GM19463 (cell line): ENCODE data around the gene ZCWPW2.

Source experiments
- ATAC-seq: cut with Tn5 transposase; IDR thresholded peaks from one replicate; pipeline ENCODE4 v1.9.1; 2021; ENCODE audit warnings: mild to moderate bottlenecking, moderate library complexity; ENCODE audit not compliant: unreplicated experiment

ZCWPW2 gene

DNA sequence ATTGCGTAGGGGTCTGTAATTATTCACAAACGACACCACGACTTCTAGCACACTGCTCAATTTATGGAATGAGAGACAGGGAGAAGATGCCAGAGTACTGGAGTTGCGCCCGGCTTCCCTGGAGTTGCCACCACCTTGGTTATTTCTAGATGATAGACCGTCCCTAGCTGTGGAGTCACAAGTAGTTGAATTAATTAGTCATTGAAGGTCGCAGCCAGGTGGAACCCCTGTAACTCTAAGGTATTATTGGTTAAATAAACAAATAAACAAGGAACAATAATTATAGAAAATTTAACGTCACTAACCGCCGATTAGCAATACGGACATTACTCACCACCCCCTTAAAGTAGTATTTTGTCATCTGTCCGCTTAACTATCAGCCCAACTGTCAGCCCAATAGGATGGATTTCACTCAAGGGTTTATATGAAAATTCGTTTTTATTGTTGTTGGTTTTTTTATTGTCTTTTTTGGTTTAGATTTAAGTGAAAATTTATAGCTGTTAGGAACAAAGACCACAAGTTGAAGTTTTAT is 1.0 kb downstream of the ZCWPW2 start:
- ATAC-seq: peak; percentile 0

DNA sequence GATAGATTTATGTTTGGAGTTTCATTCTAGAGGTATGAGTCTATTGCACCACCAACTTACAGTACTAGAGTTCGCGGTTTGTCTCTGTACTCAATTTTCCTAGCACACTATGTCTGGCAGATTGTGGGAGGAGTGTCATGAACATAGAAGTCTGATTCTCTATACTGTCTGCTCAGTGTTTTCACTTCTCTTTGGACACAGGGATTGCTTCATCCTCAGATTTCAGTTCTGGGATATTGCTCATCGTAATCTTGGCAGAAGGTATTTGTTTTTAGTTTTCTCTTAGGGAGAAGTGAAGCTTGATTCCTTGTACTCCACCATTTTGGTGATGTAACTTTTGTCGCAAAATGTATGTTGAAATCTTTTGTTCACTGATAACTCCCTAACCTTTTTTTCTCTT is 27.9 kb downstream of the ZCWPW2 start:
- ATAC-seq: no peak

DNA sequence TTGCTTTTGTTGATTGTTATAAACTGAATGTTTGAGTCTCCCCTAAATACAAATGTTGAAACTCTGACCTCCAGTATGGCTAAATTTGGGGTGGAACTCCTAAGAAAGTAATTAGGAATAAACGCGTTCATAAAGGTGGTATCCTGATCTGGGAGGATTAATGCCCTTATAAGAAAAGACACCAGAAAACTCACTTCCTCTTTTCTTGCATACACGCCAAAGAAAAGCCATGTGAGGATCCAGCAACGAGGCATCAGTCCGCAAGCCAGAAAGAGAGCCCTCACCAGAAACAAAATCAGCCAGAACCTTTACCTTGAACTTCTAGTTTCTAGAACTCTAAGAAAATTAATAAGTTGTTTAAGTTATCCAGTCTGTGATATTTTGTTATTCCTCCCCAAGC is 37.5 kb downstream of the ZCWPW2 start:
- ATAC-seq: no peak

DNA sequence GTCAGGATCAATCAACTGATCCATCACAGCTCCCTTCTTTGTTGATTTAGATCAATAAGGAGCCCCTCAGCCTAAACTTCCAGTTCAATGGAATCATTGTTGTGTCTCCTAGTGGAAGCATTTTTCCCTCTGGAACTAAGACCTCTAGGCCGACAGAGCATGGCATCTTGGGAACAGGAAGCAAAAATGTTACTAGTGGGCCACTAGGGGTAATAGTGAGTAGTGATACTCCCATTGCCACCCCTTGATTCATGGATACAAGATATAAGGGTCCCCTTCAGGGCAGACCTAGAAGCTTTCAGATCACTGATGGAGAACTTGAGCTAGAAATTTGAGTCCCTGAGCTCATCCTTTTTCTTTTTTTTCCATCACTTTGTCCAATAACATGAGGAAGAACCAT is 40.5 kb downstream of the ZCWPW2 start:
- ATAC-seq: no peak

DNA sequence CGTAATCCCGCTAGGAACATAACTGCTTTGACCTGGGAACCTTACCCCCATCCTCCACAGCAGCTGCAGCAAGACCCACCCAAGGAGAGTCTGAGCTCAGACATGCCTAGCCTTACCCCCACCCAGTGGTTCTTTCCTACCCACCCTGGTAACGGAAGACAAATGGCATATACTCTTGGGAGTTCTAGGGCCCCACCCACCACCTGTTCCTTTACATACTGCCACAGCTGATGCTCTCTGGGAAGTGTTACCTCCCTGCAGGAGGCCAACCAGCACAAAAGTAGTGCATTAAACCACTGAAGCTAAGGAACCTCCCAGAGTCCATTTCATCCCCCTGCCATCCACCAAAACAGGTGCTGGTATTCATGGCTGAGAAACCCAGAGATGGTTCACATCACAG is 50.7 kb downstream of the ZCWPW2 start:
- ATAC-seq: no peak

DNA sequence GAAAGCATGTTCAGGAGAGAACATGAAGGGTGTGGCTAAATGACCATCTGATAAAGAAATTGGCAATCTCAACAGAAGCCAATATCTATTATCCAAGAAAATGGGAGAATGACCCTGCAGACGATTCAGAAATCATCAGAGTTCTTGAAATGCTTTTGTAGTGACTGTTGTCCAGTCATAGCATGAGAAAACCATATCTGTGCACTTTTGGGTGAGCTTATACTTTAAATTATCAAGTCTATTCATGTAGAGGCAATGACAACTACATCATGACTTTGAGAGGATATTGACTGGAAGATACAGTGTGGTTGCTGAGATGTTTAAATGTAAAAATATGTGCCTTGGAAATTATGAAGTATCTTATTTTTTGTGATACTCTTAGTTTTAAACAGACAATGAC is 57.7 kb downstream of the ZCWPW2 start:
- ATAC-seq: no peak

DNA sequence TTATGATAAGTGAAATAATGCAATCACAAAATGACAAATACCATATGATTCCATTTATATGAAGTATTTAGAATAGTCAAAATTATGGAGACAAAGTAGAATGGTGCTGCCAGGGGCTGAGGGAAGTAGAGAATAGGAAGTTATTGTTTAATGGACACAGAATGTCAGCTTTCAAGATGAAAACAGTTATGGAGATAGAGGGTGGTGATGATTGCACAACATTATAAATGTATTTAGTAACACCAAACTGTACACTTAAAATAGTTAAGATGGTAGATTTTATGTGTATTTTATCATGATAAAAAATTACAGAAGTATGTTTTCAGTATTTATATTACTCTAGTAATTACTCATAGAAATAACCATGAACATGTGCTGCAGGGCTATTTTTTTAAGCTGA is 100.9 kb downstream of the ZCWPW2 start:
- ATAC-seq: no peak

DNA sequence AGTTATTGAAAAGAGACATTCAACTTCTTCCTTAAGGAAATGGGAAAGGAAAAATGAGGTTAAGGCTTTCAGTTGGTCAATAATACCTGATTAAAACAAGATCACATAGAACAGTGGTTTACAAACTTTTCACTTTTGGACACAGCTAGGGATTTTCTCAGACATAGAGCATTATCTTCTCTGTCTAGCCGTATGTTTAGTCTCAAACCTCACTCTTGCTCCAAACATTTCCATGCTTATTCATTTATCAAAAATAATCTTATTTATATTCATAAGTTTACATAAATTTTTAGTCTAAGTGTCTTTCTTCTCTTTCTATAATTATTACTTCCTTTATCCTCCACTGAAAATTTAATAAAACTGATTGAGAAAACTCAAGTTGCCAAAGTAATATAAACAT is 114.3 kb downstream of the ZCWPW2 start:
- ATAC-seq: no peak

DNA sequence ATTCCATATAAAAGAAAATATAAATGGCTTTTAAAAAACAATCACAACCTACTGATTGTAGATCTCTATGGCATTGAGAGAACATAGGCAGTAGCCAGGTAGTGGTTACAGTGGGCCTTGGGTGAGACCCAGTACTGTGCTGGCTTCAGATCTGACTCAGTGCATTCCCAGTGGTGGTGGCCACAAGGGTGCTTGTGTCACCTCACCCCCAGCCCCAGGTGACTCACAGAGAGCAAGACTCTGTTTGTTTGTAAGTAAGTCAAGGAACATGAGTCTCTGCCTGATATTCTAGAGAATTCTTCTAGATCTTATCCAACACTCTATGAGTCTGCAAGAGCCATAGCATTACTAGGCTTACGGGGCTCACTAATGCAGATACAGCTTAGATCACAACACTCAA is 118.9 kb downstream of the ZCWPW2 start:
- ATAC-seq: no peak

DNA sequence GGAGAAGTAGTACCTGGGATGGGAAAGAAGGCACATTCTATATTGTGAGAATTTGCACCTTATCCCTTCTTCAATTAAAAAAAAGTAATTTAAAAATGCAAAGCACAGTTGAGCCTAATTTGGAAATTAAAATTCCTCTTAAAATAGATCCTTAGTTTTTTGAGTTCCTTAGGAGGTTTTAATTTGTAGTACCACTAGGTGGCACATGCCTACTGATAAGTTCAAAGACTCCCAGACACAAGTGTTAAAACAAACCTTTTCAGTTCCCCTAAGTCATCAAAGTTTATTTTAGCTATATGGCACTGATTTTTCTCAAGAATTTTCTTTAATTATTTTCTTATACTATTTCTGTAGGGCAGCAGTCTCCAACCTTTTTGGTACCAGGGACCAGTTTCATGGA is 127.7 kb downstream of the ZCWPW2 start:
- ATAC-seq: no peak

DNA sequence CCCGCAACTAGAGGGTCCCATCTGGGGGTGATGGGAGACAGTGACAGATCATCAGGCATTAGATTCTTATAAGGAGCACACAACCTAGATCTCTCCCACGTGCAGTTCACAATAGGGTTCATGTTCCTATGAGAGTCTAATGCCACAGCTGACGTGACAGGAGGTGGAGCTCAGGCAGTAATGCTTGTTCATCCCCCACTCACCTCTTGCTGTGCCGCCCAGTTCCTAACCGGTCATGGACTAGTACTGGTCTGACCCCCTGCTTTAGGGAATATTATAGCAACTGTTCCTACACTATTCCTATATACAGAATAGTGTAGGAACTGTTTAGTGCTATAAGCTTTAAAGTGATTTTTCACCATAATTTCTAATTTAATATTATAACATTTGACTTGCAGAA is 128.2 kb downstream of the ZCWPW2 start:
- no peak for ATAC-seq

DNA sequence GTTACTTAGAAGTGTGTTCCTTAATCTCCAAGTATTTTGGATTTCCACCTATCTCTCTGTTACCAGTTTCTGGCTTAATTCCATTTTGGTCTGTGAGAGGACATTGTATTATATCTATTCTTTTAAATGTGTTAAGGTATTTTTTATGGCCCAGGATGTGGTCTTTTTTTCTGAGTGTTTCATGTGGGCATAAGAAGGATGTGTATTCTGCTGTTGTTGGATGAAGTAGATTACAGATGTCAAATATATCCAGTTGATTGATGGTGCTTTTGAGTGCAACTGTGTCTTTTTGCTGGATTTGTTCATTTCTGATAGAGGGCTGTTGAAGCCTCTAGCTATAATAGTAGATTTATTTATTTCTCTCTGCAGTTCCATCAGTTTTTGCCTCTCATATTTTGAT is 136.6 kb downstream of the ZCWPW2 start:
- no peak for ATAC-seq

DNA sequence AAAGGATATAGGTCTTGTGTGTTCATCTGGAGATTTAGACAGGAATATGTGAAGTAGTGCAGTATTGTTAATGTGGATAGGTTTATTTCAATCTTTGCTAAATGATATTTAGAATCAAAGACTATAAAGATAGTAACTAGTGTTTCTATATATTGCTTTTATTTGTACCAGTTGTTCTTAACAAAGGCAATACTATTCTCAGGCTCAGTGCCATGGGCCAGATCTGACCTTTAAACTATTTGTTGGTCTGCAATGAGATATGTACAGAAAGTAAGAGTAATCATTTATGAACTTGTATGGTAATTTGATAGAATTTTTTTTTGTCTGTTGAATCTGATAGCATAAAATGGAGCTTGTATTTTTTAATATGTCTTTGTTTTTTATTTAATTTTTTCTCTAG is 146.8 kb downstream of the ZCWPW2 start:
- ATAC-seq: no peak

DNA sequence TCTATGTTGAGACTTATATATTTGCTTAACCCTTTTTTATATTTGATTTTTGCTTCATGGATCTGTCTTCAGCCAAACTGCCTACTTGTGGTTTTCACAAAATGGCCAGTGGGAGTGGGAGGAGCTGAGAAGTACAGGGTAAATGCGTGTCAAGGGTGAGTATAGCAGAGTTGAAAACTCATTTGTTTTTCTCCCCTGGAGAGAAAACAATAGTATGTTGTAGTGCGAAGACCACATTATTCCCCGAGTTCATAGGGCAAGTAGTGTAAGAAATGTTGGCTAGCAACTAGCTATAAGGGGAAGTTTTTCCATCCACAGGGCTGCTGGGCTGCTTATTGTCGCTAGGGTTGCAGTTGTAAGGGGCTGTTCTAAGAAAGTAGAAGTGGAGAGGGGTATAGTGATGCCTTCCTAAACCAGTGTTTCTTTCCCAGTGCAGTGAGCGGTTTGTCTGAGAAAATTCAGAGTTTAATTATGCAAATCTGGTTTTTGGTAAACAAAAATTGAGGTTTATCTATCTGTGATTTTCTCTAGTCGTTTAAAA is 153.9 kb downstream of the ZCWPW2 start:
- no peak for ATAC-seq

DNA sequence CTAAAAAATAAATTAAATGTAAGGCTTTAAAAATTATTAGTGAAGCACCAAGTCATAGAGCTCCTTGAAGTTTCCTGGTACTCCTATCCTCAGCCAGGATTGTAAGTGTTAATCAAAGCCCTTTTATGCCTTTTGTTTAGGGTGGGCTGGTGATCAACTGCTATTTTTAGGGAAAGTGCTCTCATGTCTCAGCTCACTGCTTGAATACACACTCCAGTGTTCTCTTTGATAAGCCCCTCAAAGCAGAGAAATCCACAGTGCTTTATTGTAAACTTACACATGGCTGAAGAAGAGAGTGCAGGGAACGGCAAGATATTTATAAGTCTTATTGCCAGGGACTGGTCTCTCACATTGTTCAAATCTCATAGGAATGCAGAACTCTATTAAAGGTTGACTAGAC is 156.5 kb downstream of the ZCWPW2 start:
- no peak for ATAC-seq

DNA sequence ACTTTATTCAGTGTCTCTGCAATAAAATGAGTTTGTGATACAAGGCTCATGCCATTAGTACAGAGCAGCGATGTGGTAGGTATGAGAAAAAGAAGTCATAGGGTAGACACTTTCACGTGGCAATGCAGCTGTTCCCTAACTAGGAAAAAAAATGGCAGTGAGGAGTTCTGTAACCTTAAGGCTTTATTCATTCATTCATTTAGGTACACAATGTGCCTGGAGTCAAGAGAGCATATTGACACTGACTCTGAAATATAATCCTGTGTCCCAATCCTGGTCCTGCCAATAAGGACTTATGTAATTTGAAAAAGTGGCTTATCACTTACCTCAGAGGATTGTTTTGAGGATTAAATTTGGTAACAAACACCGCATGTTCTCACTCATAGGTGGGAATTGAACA is 173.1 kb downstream of the ZCWPW2 start:
- no peak for ATAC-seq

DNA sequence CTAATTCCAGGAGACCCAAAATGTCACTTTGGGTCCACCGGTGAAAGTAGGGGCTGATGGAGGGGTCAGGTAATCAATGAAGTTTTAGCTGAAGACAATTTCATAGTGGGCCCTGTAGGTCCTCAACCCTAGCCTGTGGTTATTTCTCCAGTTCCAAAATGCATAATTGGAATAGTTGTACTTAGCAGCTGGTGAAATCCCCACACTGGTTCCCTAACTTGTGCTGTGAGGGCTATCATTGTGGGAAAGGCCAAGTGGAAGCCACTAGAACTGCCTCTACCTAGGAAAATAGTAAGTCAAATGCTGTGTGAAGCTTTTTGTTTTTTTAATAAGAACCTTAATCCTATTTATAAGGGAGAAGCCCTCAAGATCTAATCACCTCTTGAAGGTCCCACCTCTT is 193.8 kb downstream of the ZCWPW2 start:
- ATAC-seq: no peak

DNA sequence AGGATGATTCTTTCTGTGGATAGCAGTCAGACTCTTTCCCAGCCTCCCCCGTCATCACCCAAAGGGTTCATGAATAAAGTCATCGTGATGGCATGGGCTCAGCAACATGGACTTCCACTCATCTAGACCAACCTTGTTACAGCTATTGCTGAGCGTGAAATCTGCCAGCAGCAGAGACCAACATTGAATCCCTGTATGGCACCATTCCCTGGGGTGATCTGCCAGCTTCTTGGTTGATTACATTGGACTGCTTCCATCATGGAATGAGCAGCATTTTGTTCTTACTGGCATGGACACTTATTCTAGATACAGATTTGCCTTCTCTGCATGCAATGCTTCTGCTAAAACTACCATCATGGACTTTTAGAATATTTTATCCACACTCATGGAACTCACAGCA is 195.7 kb downstream of the ZCWPW2 start:
- no peak for ATAC-seq

DNA sequence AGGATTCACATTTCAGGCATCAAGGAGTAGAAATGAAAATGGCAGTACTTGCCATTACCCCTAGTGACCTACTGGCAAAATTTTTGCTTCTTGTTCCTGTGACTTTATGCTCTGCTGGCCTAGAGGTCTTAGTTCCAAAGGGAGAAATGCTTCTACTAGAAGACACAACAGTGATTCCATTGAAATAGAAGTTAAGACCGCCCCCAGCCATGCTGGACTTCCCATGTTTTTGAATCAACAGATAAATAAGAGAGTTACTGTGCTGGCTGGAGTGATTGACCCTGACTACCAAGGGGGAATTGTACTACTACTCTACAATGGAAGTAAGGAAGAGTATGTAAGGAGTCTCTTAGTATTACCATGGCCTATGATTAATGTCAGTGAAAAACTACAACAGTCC is 196.3 kb downstream of the ZCWPW2 start:
- ATAC-seq: no peak

DNA sequence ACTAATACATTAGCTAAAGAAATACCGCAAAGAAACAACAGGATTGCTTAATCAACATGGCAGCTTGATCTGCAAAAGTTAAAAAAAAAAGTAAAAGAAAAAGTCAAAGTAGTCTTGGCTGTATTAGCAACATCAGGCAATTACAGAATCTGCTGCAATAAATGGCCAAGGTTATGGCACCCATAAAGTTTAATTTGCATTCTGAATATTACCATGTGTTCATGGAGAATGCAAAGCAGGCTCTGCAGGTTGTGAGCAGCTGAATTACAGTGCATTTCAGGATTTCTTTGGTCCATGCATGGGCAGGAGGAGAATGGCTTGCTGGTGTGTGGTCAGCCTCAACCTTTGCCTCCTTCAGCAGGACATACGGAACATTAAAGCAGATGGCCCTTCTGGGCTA is 199.2 kb downstream of the ZCWPW2 start:
- no peak for ATAC-seq

DNA sequence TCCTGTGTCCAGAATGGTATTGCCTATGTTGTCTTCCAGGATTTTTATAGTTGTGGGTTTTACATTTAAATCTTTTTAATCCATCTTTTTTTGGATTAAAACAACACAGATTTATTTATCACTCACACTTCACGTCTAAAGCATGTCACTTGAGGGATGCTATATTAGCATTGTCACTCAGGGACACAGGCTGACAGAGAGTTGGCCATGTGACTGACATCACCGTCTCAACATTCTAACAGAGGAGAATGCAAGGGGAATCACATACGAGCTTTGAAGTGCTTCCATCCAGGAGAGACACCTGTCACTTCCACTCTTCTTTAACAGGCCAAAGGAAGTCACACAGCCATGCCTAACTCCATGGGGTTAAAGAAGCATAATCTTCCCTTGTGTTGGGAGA is 204.7 kb downstream of the ZCWPW2 start:
- ATAC-seq: no peak

DNA sequence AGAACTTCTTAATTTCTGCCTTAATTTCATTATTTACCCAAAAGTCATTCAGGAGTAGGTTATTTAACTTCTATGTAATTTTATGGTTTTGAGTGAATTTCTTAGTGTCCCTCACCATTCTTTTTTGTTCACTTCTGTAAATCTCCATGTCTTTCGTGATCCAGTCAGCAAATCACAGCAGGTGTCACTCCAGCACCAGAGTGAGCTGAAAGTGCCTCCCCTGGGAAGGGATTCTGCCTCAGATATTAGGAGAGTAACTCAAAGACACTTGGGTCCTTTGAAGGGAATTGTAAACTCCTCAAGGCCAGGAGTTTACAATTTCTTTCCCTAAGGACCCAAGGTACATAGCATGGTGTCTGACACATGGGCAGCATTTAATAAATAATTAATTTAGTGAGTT is 207.7 kb downstream of the ZCWPW2 start:
- ATAC-seq: no peak

DNA sequence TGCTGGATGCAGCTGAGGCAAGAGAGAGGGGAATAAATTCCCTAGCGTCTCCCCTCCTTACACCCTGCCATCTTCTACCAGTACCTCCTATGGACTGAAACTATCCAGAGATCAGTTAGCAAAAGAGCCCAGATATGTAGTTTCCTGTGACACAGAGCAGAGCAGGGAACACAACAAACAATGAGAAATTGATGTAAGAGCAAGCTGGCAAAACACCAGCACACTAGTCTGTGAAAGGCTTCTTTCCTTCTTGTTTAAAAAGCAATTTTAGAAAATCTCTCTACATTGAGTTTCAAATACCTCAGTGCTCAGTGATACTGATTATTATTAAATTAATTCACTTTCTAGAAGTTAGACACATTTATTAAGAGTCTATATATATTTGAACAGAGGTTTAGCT is 215.7 kb downstream of the ZCWPW2 start:
- no peak for ATAC-seq

DNA sequence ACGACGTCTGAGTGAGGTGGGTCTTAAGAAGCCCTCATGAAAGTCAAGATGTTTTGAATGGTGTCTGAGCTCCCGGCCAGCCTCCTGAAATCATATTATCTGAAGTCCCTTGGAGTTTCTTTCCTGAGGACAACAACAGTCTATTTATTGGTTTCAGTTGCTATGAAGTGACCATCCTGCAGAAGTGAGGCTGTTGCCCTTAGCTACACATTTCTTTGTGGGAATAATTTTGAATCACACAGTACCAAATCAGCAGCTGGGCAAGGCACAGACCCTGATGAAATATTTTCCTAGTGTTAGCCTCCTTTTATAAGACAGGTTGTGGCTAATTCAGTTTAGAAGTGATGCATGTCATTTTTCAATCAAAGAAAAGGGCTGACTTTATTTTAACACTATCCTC is 220.8 kb downstream of the ZCWPW2 start:
- ATAC-seq: no peak
